ENCODE results near the gene LMX1B.

Gene LMX1B

GRCh38 chr9:126661122-126661520 lies 47.4 kb downstream of the LMX1B start:
- H4K20me1 ChIP-seq (ENCODE audit: low read depth, low read length), result no peaks in the 10 kb centered on the region
- no peak overlapping the region for H3K4me3 ChIP-seq (ENCODE audit: insufficient read depth, low read length, poor library complexity, severe bottlenecking)
- H3K9me2 ChIP-seq (replicated peaks; ENCODE audit: insufficient read depth, low read length), result no peaks in the 10 kb centered on the region
- TF ChIP-seq EZH2phosphoT487 (conservative IDR thresholded peaks at IDR 0.05; ENCODE audit: low read length), result no peak
- TF ChIP-seq CTCF (IDR thresholded peaks at IDR 0.05; ENCODE audit: insufficient read depth, low read length, poor library complexity, severe bottlenecking), result no peak
- no peaks in the 10 kb centered on the region for H3K9me3 ChIP-seq (ENCODE audit: insufficient read depth, low read length)
- no peaks in the 10 kb centered on the region for H3K27me3 ChIP-seq (ENCODE audit: low read length)
- no peak overlapping the region for H3K27ac ChIP-seq (ENCODE audit: low read depth, low read length)
- no peaks in the 10 kb centered on the region for H3K79me2 ChIP-seq (ENCODE audit: insufficient read depth, low read length)
- H3F3A ChIP-seq (ENCODE audit: insufficient read depth), result no peaks in the 10 kb centered on the region
- no peaks in the 10 kb centered on the region for H3K36me3 ChIP-seq (ENCODE audit: low read length)
- no peak overlapping the region for H2AFZ ChIP-seq (ENCODE audit: low read depth, low read length, severe bottlenecking)
- H3K9ac ChIP-seq (ENCODE audit: low read length), result no peak overlapping the region
- H3K4me2 ChIP-seq (ENCODE audit: low read depth, low read length, poor library complexity, severe bottlenecking), result no peak overlapping the region

- no peaks in the 10 kb centered on the region for H3K36me3 ChIP-seq (ENCODE audit: low read length)
- H3K4me2 ChIP-seq (ENCODE audit: low read depth, low read length, poor library complexity, severe bottlenecking), result no peak overlapping the region
- no peak overlapping the region for H3K27ac ChIP-seq (ENCODE audit: low read depth, low read length)
- no peak overlapping the region for H3K4me3 ChIP-seq (ENCODE audit: insufficient read depth, low read length, poor library complexity, severe bottlenecking)
- H3K9me2 ChIP-seq (replicated peaks; ENCODE audit: insufficient read depth, low read length), result no peaks in the 10 kb centered on the region
- no peaks in the 10 kb centered on the region for H4K20me1 ChIP-seq (ENCODE audit: low read depth, low read length)
- H3K27me3 ChIP-seq (ENCODE audit: low read length), result no peaks in the 10 kb centered on the region
- H3K9ac ChIP-seq (ENCODE audit: low read length), result no peak overlapping the region
- H2AFZ ChIP-seq (ENCODE audit: low read depth, low read length, severe bottlenecking), result no peak overlapping the region
- TF ChIP-seq CTCF (IDR thresholded peaks at IDR 0.05; ENCODE audit: insufficient read depth, low read length, poor library complexity, severe bottlenecking) (no peak), EZH2phosphoT487 (conservative IDR thresholded peaks at IDR 0.05; ENCODE audit: low read length) (no peak)
- H3F3A ChIP-seq (ENCODE audit: insufficient read depth), result no peaks in the 10 kb centered on the region
- H3K79me2 ChIP-seq (ENCODE audit: insufficient read depth, low read length), result no peaks in the 10 kb centered on the region
- H3K9me3 ChIP-seq (ENCODE audit: insufficient read depth, low read length), result no peaks in the 10 kb centered on the region
Measured at GRCh38 chr9:126661521-126662251, 48.0 kb downstream of the LMX1B start.

GRCh38 chr9:126663661-126664072 lies 49.9 kb downstream of the LMX1B start:
- Histone ChIP-seq H3K27ac (ENCODE audit: low read depth, low read length) (no peak overlapping the region), H3K4me2 (ENCODE audit: low read depth, low read length, poor library complexity, severe bottlenecking) (no peak overlapping the region), H3K9me3 (ENCODE audit: insufficient read depth, low read length) (no peaks in the 10 kb centered on the region), H3K79me2 (ENCODE audit: insufficient read depth, low read length) (no peaks in the 10 kb centered on the region), H3K9me2 (replicated peaks; ENCODE audit: insufficient read depth, low read length) (no peaks in the 10 kb centered on the region), H2AFZ (ENCODE audit: low read depth, low read length, severe bottlenecking) (no peak overlapping the region), H3K27me3 (ENCODE audit: low read length) (no peaks in the 10 kb centered on the region), H3F3A (ENCODE audit: insufficient read depth) (no peaks in the 10 kb centered on the region), H4K20me1 (ENCODE audit: low read depth, low read length) (no peaks in the 10 kb centered on the region), H3K4me3 (ENCODE audit: insufficient read depth, low read length, poor library complexity, severe bottlenecking) (no peak overlapping the region), H3K36me3 (ENCODE audit: low read length) (no peaks in the 10 kb centered on the region), H3K9ac (ENCODE audit: low read length) (no peak overlapping the region)
- TF ChIP-seq EZH2phosphoT487 (conservative IDR thresholded peaks at IDR 0.05; ENCODE audit: low read length), result no peak
- TF ChIP-seq CTCF (IDR thresholded peaks at IDR 0.05; ENCODE audit: insufficient read depth, low read length, poor library complexity, severe bottlenecking), result no peak

Data from SU-DHL-6 (cell line).